HUDEP-2 (cell line): ENCODE measurements around the gene TAF3.

Experiments
- DNase-seq, 76 experiments: peaks; one replicate each; lab custom pipeline; 2025; ENCODE audit not compliant: unreplicated experiment in 76 of 76; lab: John Stamatoyannopoulos, UW

The TAF3 gene

DNA sequence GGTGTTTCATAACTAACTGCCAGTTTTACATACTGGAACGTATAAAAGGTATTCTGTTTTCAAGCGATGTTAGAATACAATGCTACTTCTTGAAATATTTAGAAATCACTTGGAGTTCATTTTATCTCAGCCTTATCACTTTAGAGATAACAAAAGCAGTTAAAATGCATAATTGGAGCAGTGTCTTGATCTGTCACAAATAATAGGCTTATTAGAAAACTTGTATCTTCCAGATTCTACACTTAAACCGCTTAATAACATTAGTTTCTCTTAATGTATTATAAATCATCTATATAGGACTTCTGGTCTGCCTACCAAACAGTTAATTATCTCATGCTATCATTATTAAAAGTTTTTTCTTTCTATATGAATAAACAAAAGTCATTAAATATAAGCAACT lies 104.4 kb downstream of the TAF3 start:
- DNase-seq = no peak

DNA sequence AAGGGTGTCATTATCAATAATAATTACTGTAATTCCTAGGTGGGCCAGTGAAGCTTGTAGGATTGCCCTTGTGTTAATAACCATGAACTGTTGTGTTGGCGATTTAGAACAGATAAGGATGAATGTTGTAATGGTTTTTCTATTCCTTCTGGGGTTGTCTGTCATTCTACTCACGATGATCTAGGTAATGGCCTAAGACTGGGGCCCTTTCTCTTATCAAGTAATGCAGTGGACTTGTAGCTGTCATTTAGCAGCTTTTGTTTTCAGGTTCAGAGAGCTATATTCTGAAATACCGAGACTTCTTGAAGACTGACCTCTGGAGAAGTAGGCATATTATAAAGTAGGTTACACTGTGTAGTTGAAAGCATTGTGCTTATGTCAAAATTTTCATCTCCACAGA lies 110.2 kb downstream of the TAF3 start:
- no peak for DNase-seq

DNA sequence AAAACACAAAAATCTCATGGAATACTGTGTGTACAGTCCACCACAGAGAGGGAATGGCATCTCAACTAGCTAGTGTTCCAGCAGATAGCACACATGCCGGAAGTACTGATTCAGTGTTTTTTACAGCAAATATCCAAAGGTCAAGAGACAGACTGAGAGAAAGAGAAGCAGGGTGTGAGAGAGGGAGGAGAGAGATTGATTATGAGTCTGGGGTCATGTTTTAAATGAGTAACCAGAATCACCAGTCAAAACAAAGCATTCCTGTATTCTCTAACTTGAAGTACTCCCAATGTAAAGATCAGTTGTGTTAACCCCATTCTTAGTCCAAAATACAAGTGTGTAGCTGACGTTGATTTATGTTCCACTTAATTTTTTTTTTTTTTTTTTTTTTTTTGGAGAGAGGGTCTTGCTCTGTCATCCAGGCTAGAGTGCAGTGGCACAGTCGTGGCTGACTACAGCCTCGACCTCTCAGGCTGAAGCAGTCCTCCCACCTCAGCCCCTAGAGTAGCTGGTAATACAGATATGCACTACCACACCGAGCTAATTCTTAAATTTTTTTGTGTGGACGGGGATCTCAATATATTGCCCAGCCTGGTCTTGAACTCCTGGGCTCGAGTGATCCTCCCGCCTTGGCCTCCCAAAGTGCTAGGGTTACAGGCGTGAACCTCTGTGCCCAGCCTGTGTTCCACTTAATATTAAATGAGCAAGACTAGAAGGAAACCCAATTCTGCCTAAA lies 114.2 kb downstream of the TAF3 start:
- DNase-seq = no peak

DNA sequence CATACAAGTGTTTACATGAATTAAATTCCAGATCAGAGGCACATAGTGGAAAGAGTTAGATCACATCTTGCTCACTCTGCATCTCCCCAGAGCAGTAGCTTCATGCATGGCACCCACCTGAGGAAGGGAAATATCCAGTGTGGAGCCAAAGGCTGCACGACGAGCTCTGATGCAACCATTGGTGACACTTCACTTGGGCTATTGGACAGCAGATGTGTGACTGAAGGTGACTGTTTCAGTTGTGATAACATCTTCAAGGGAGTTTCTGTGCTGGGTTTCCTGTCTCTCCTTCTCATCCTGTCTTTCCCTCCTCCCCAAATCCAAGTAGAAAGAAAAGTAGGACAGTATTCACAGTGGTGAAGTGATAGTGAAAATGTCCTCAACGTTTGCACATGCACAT lies 115.0 kb downstream of the TAF3 start:
- DNase-seq = no peak

DNA sequence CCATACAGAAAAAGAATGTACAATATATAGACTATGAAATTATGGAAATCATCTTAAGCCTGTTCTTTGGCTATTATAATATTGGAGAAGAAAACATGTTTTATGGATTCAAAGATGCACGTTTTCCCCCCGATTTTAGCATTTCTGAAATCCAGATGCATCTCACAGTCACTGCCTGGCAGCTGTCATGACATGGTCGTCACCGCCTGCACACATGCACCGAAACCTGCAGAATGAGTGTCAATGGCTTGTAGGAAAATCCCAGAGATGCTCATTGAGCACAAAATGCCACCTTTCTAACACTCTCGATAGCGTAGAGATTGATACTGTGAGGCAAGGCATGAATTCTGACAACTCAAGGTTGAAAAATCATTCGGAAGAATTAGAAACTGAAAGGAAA lies 115.5 kb downstream of the TAF3 start:
- no peak for DNase-seq

DNA sequence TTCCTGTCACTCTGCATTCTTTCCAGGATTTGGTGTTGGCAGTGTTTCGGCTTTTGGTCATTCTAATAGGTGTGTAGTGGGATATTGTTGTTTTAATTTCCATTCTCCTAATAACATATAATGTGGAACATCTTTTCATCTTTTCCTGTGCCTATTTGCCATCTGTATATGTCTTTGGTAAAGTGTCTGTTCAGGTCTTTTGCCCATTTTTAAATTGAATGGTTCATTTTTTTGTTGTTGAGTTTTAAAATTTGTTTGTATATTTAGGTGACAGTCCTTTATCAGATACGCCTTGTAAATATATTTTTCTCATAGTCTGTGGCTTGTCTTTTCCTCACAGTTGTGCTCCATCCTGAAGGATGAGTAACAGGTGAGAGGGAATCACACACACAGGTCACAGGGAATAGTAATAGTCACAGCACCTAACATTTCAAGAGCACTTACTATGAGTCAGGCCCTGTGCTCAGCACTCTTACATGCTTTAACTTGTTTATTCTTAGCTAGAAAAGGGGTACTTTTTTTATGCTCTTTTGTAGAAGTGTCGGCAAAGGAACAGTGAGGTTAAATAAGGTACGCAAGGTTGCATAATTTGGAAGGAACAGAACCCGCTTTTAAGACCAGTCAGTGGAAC lies 119.1 kb downstream of the TAF3 start:
- DNase-seq = no peak

DNA sequence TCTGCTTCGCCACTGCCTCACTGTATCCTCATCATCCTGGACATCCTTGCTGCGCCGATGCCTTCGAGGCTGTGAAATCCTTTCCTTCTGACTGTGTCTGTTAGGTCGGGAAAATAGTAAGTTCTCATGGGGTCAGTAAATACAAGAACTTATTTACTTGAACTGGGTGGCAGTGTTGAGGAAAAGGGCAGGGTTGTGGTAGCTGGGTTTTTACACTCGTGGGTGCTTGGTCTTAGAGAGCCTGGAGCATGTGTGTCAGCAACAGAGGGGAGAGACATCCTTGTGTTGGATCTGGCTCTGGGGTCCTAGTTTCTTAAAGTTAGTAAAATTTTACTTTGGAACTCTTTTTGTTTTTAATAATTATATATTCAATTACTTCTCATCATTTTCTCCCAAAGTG lies 123.3 kb downstream of the TAF3 start:
- DNase-seq = no peak

DNA sequence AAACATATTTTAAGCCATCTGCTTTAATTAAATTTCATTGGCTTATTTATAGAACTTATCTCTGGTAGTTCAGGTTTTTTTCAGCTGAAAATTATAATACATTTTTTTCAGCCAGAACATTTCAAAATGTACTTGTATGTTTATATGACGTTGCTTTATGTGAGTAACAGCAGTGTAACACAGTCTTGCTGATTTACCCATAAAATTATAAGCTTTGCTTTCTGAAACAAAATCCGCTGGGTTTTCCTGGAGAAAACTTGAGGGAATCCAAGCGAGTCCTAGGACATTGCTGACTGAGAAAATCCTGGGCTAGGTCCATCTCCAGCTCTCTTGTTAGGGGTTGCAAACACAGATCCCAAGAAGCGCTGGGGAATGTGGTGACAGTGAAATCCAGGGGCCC lies 124.0 kb downstream of the TAF3 start:
- DNase-seq = no peak

DNA sequence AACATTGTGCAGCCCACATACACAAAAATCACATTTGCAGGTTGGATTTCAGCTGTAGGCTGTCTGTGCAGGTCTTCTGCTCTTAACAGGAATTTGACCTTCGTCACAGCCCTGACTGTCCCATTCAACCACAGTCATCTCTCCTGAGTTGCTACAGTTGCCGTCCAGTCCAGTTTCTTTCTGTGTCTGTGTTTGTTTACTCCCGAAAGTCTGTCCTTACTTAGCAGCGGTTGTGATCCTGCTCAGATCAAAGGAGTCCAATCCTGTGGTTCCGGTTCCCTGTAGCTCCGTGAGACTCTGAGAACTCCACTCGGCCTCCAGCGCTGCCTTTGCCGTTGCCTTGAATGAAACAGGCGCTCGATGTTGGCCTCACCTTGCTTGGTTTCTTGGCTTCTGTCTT lies 124.6 kb downstream of the TAF3 start:
- no peak for DNase-seq

DNA sequence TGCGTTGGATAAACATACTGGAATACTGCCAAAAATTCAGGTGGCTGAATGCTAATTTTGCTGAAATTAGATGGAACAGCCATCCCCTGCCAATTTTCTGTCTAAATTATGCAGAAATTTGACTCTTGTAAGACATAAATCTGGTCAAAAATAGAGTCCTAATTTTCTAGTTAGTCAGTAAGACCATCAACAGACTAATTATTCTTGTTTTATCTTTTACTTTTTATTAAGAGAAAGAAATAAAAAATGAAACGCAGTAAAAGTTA lies 125.8 kb downstream of the TAF3 start:
- no peak for DNase-seq

DNA sequence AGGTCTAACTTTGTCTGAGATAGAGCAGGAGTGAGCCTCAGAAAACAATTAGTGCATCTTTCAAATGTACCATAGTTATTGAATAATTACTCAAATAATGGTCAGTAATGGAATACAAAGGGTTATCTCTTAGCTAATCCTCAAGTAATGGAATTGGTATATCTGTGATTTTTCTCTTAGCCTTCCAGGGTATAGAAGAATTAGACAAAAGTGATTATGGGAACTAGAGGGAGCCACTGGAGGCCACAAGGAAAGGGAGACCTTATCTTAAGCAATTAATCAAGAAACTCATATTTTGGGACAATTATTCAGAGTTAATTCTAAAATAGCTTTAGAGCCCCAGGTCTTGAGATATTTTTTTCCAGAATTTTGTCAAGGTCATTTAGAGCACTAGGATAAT lies 126.2 kb downstream of the TAF3 start:
- DNase-seq = no peak

DNA sequence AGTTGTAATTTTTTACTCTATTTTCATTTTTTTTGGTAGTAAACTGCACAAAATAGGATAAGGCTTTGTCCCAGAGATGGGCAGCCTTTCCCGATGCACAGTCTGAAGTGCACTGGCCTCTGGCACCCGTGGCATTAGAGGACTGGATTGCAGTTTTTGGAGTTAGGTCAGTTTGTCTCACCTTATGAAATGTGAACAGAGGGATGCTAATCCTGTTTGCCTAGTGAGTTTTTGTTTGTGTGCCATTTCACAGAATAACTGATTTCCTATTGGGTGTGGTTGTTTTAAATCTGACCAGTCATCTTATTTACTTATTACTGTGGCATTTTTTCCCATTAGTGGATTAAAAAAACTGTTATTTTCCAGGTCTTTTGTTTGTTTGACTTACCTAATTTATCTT lies 126.7 kb downstream of the TAF3 start:
- DNase-seq = no peak

DNA sequence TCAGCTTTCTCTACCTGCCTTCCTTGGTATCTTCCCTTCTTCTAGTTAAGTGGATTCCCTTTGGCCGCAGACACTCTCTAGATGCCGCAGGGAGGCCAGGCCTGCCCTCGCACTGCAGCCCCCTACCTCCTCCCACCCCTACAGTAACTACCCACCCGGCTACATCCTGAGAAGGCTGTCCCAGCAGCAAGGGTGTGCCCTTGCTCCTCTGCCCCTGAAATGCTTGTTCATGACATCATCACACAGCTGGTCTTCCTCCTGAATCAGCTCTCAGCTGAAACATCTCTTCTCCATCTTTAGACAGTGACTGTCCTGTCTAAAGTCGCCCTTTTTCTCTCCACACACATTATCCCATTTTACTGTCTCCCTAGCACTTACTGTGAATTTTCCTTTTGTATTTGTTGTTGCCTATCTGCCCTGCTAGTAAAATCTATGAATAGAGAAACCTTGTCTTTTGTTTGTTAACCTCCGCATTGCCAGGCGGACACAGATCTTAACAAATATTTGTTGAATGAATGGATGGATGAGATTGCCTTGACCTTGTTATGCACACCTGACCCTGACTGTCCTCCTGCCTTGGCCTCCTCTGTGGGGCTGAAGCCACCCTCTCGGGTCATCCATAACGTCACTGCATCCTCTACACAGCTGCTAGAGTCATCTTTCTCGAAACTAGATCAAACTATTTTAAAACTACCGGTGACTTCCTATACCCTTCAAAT lies 127.3 kb downstream of the TAF3 start:
- no peak for DNase-seq

DNA sequence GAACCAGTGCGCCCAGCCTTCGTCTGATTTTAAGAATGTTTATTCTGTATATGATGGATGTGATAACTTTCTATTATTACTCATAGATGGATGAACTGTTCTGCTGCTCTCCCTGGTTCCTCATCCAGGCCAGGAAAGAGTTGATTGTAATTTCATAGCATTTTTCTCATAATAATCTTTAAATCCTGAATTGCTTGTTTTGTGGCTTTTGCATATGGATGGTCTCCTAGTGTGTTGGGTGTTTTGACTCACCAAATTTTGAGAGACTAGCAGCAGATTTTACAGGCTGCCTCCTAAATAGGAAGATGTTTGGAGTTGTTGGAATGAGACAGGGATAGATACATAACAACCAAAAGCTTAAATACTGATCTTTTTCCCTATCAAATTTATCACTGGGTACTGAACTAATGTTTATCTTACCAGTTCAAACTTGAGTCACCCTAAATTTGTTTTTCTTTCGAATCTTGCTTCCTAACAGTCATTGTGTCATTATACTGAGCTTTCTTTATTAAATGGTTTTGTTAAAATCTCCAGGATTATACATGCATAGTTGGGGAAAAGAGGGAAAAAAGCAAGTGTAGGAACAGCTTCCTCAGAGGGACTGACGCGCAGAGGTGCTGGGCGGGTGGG lies 130.2 kb downstream of the TAF3 start:
- DNase-seq = no peak

DNA sequence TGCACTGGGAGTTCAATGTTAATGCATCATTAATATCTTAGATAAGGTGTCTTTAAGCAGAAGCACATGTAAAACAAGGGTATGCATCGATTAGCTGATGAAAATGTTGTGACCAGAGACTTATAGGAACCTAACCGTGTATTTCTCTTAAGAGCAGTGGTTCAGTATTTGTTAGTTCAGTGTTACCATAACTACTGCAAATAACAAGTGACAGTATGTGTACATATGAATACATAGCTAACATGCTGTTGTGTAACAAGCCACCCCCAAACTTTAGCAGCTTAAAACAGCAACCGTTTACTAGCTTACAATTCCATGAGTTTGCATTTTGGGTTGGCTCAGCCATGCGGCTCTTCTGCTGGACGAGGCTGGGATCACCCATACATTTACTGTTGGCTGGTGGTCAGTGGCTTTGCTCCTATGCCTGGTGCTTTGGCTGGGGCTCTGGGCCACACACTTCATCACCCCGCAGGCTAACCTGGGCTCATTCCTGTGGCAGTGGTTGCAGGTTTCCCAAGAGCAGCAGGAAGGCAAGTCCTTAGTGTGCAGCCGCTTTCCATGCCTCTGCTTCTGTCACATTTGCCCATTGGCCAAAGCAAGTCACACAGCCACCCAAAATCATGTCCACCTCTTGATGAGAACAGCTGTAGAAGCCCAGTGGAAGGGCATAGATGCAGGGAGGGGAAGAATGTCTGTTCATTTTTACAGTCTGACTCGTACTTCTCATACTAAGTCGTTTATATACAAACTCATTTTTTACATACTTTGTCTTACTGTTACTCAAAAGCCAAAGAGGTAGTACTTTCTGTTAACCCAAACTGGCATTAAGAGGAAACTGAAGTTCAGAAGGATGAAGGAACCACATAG lies 132.9 kb downstream of the TAF3 start:
- DNase-seq = no peak

DNA sequence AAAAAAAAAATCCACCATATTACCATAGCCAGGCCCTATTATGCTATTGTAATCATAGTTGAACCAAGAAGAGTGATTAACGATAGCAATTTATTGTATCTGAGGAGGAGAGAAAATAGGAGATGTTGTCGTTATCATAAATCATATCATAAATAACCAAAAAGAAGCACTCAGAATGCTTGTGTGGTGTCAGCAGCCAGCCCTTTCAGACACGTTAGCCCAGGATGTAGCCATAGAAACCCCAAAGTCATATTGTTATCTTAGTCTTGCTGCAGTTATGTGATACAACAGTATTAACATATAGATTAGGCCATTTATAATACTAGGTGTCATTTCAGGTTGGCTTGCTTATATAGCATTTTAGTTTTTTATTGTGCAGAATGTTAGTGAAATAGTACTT lies 134.0 kb downstream of the TAF3 start:
- peak in 2 of 76 experiments; percentile 6 to 7 for DNase-seq

DNA sequence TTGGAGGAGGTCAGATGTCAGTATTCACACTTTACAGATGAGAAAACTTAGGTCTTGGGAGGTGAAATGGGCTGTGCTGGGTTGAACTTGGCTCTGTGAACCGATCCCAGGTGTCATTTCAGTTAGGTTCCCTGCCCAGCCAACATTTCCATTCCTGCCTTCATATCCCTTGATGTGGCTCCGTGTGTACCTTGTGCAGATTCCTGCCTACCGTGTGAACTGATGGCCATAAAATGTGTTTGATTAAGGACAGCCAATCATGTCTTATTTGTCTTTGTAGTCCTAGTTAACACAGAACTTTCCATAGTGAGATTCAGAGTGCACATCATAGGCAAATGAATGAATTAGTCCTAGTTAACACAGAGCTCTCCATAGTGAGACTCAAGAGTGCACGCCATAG lies 135.1 kb downstream of the TAF3 start:
- DNase-seq = no peak

DNA sequence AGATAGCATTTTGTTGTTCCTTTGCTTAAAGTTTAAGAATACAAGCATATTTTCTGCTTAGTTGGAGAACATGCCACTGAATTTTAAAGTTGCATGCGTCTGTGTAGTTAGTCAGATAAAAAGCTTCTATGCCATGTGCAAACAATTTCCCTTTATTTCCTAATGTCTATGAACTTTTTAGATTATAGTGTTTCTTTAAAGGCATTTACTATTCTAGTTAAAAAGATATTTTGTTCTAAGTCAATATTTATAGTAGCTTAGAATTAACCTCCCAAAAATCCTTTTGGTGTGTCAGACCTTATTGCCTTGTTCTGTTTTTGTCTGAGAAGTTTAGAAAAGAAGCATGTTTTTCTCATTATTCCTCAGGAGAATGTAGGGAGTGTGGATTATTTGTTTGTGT lies 137.1 kb downstream of the TAF3 start:
- DNase-seq = no peak

DNA sequence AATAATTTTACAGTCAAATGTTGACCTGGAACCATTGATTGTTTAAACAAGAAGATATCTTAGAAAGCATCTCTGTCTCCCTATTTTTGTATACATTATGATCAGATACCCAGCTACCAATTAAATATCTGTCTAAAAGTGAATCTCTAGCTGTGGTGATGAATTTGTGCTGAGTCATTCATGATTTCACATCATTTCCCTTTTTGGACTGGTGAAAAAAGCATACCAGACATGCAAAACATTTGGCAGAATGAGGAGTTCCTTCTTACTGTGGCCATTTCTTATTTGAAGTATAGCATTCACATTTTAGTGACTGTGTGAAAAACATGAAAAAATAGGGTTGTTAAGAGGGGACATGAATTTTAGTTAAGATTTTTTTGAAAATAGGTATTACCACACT lies 138.2 kb downstream of the TAF3 start:
- DNase-seq = peak in 7 of 76 experiments; percentile 2 to 27 (median 16)

DNA sequence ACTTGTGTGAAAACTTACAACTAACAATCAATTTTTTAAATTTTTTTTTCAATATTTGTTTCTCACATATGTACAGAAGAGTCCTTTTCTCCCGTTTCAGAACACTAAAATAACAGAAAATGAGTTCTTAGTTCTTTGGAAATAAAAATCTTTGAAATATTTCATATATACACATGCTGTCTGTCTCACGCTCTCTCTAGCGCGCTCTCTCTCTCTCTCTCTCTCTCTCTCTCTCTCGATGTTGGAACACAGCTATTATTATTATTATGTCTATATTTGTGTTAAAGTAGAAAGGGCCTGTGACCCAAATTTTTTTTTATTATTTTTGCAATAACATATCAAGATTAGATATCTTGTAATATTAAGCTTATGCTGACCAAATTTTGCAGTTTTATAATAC lies 139.3 kb downstream of the TAF3 start:
- no peak for DNase-seq

DNA sequence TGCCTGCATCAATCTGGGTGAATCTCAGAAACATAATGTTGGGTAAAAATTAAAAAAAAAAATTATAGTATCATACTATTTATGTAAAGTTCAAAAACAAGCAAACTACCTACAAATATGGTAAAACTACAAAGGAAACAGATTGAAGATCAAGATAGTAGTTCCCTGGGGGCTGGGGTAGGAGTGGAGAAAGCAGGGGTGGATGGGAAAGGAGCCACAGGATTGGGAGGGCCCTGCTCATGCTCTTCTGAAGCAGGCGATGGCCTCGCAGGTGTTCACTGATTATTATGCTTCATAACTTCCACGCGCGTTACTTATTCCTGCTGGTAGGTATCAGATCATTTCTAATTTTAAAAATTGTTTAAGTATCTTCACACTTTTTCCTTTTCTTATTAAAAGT lies 140.1 kb downstream of the TAF3 start:
- no peak for DNase-seq
